ENCODE data around the gene INSYN1.

- TF ChIP-seq, protein P1, sequence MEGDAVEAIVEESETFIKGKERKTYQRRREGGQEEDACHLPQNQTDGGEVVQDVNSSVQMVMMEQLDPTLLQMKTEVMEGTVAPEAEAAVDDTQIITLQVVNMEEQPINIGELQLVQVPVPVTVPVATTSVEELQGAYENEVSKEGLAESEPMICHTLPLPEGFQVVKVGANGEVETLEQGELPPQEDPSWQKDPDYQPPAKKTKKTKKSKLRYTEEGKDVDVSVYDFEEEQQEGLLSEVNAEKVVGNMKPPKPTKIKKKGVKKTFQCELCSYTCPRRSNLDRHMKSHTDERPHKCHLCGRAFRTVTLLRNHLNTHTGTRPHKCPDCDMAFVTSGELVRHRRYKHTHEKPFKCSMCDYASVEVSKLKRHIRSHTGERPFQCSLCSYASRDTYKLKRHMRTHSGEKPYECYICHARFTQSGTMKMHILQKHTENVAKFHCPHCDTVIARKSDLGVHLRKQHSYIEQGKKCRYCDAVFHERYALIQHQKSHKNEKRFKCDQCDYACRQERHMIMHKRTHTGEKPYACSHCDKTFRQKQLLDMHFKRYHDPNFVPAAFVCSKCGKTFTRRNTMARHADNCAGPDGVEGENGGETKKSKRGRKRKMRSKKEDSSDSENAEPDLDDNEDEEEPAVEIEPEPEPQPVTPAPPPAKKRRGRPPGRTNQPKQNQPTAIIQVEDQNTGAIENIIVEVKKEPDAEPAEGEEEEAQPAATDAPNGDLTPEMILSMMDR (IDR thresholded peaks at IDR 0.05), result no peak
- no peak for TF ChIP-seq POLR2A (IDR thresholded peaks at IDR 0.05)
Observed at GRCh38 chr15:73723191-73723590, 30.0 kb downstream of the INSYN1 start.
